MG63 (cell line): ENCODE data around the gene ING2. TPM values are rescaled to one million over a fixed set of nuclear protein-coding genes. Genes with fewer than 3 reads are reported as not detected.

Experiments
- DNase-seq: peaks from one replicate; pipeline ENCODE4 v3.0.0-alpha.2; 2020
- H3K27me3 ChIP-seq: fragments of 250-450 bp; sonication (Bioruptor Pico); 2 replicates; pipeline ENCODE4 v1.5.1; 2020; ENCODE audit warnings: mild to moderate bottlenecking, moderate library complexity
- H3K36me3 ChIP-seq: fragments of 250-450 bp; sonication (Bioruptor Pico); 2 replicates; pipeline ENCODE4 v1.5.1; 2020; ENCODE audit warnings: mild to moderate bottlenecking, moderate library complexity
- H3K4me3 ChIP-seq: fragments of 250-450 bp; sonication (Bioruptor Pico); 2 replicates; pipeline ENCODE4 v1.5.1; 2020; ENCODE audit warnings: mild to moderate bottlenecking, moderate library complexity
- H3K9me3 ChIP-seq: fragments of 250-450 bp; sonication (Bioruptor Pico); 2 replicates; pipeline ENCODE4 v1.5.1; 2020; ENCODE audit warnings: mild to moderate bottlenecking, moderate library complexity
- total RNA-seq: library from RNA; depleted of rRNA; stranded (reverse); fragments of >200 nt; shearing (Covaris generic); gene quantifications from 2 replicates; pipeline ENCODE4 v1.2.3, GENCODE V29; 2014; ENCODE audit warnings: low replicate concordance

Gene ING2
- total RNA-seq, 1 experiment from 2014 or later: 8.0 TPM

DNA sequence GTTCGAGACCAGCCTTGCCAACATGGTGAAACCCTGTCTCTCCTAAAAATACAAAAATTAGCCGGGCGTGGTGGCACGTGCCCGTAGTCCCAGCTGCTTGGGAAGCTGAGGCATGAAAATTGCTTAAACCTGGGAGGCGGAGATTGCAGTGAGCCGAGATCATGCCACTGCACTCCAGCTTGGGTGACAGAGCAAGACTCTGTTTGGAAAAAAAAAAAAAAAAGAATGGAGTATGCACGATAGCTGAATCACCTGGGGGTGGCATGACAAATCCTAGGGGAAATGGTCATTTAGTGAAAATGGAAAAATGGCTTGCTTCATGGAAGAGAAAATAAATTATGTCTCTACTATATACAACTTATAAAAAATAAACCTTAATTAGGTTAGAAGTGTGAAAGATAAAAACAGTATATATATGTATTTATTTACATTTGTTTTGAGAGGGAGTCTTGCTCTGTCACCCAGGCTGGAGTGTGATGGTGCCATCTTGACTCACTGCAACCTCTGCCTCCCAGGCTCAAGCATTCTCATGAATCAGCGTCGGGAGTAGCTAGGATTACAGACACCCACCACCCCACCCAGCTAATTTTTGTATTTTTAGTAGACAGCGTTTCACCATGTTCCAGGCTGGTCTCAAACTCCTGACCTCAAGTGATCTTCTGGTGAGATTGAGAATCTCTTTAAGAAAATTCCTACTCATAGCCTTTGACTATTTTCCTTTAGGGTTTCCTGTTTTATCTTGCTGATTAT is 19.3 kb upstream of the ING2 start:
- DNase-seq: peak; percentile 60
- no peaks in the 10 kb centered on the region for H3K36me3 ChIP-seq
- H3K27me3 ChIP-seq: no peaks in the 10 kb centered on the region
- no peak overlapping the region for H3K4me3 ChIP-seq
- no peaks in the 10 kb centered on the region for H3K9me3 ChIP-seq

DNA sequence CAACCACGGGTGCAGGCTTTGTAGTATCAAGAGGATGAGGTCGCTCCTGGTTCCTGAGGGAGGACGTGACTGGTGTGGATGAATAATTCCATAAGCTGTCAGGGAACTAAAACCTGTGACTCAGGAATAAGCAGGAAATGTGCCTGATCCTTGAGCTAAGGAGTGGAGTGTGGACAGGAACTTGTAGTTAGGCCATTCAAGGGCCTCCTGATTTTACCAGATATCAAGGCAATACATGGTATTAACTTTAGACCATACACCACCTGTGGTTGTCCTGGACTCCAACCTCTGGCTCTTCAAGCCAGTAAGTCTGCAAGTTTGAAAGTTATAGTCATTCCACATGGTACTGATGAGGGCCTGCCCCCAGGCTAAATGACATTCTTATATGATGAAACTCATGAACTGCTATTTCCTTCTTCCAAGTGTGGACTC is 12.1 kb upstream of the ING2 start:
- Histone ChIP-seq H3K27me3 (no peaks in the 10 kb centered on the region), H3K4me3 (no peak overlapping the region), H3K9me3 (no peaks in the 10 kb centered on the region), H3K36me3 (peaks cover 3% of the 10 kb centered on the region; the same call in 1 of the 2 replicates)
- DNase-seq: peak; percentile 53

DNA sequence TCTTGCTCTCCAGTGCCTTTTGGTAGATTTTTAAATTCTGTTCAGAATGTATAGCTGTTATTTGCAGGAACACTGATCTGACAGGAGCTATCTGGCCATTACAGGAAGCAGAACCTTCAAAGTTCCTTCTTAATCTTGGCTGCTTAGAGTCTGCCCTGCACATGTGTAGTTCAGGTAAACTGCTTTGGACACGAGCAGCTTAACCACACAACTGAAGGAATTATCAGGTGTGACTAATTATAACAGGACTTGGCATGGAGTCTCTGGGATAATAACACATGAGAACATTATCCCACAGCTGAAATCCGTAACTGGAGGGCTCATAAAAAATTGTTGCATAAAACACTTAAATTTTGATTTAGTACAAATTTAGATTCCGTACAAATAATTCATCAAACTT is 11.6 kb upstream of the ING2 start:
- no peaks in the 10 kb centered on the region for H3K9me3 ChIP-seq
- no peak for DNase-seq
- peaks cover 3% of the 10 kb centered on the region; the same call in 1 of the 2 replicates for H3K36me3 ChIP-seq
- H3K27me3 ChIP-seq: no peaks in the 10 kb centered on the region
- no peak overlapping the region for H3K4me3 ChIP-seq

DNA sequence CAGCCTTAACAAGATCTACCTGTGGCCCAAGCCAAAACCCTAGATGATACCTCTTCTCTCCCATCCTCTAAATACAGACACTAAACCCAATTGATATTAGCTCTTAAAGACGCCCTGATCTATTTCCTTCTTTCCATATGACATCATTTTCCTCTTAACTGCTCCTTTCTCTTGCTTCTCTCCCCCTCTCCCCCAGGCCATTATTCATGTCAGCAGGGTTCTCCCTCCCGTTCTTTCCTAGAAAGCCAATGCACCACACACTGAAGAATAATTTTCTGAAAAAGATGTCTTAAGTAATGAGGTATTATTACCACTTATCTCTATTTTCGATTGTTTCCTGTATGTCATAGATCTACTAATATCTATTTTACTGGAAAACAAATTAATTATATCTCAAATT is 9.7 kb upstream of the ING2 start:
- H3K4me3 ChIP-seq: no peak overlapping the region
- DNase-seq: no peak
- H3K36me3 ChIP-seq: peaks cover 3% of the 10 kb centered on the region; the same call in 1 of the 2 replicates
- no peaks in the 10 kb centered on the region for H3K9me3 ChIP-seq
- no peaks in the 10 kb centered on the region for H3K27me3 ChIP-seq

DNA sequence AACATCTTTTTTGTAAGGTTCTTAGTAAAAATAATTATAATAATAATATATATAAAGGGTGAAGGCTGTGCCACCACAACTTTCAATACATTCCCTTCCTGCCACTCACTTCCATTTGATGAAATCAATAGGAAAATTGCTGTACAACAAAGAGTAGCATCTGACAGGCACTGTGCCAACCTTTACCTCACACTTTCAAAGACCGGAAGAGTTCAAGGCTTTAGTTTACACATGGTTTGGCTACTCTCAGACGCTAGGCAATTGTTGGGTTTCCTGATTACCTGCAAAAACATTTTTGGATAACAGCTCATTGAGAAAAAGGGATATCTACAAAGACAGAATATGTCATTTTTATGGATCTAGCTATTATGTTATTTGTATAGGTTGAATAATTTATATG is 5.5 kb upstream of the ING2 start:
- DNase-seq: peak; percentile 19
- Histone ChIP-seq H3K36me3 (no peaks in the 10 kb centered on the region), H3K9me3 (no peaks in the 10 kb centered on the region), H3K27me3 (no peaks in the 10 kb centered on the region), H3K4me3 (no peak overlapping the region)

DNA sequence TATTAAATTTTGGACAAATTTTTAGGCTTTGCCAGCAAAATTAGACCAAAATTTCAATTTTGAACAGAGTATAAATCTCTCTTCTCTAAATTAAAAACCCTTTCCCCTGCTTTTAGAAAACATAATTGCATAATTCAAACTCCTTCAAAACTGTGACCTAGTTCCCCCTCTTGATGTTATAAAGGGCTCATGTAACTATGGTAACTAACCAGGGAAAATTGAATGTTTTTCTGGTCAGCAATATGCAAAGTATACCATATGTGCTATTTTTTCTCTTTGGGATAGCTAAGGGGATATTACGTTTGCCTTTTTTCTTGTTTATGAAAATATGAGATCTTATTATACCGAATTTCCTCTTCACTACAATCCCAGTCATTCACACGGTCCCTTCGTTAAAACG is 5.1 kb upstream of the ING2 start:
- no peak for DNase-seq

DNA sequence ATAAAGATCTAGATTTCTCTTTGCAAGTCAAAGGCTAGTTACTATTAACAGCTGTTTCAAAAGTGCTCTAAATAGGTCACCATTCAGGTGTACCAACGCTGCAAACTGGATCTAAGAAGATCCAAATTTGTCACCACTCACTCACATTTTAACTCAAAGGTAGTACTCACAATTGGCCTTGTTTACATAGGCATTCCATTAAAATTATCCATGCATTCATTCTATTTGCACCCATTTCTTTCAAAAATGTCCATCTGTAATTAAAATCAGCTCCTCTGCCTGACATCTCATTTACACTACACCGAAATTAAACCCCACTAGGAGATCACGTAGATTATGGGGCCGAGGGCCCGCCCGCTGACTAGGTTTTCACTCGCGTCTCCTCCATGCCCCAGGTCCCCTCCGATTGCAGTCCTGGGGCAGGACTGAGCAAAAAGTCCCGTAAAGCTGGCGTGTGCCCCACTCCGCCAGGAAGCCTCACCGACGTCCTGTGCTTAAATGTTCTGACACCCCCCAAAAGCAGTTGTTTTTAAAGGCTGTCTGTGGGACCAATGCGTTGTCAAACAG is 1.3 kb upstream of the ING2 start:
- Histone ChIP-seq H3K27me3 (no peaks in the 10 kb centered on the region), H3K9me3 (no peaks in the 10 kb centered on the region), H3K36me3 (no peaks in the 10 kb centered on the region), H3K4me3 (peak overlapping the region; percentile 90)
- DNase-seq: no peak

More for the DNA sequence above, 5.1 kb upstream of the ING2 start:
- no peaks in the 10 kb centered on the region for H3K27me3 ChIP-seq
- no peaks in the 10 kb centered on the region for H3K9me3 ChIP-seq
- no peaks in the 10 kb centered on the region for H3K36me3 ChIP-seq
- no peak overlapping the region for H3K4me3 ChIP-seq

DNA sequence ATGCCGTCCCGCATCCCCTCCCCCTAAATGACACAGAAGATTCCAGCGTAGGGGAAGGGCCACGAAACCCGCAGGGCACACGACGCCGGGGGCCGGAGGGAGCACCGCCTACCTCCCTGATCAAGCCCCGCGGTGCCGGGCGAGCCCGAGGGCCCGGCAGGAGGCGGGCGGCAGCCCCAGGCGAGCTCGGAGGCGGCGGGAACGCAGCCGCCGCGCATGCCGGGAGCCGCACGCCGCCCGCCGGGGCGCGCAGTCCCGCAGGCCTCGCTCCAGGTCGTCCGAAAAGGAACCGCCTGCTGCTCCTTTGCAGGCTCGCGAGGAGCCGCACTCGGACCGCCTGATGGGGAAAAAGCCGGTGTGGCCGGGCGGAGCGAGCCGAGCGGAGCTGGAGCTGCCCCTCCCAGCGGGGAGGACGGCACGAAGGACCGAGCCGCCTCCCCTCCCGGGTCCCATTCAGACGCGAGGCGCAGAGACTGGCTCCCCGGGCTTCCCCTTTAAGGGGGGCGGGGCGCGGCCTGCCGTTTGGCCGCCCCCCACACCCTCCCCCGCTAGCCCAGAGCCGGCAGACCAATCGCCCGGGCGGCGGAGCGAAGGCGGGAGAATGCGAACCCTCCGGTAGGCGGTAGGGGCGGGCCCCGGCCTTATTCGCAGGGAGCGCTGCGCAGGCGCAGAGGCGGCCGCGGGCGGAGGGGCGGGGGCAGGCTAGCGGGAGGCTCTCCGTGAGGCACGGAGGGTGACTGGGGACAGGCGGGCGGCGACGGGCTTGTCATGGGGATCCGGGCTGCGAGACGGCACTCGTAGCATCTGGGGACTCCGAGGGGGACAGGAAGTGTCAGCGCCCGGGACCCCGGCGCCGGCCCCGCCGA is 561 bp upstream of the ING2 start:
- H3K27me3 ChIP-seq: no peaks in the 10 kb centered on the region
- DNase-seq: peak; percentile 96
- H3K36me3 ChIP-seq: no peaks in the 10 kb centered on the region
- H3K9me3 ChIP-seq: no peaks in the 10 kb centered on the region
- H3K4me3 ChIP-seq: peak overlapping the region; percentile 90

DNA sequence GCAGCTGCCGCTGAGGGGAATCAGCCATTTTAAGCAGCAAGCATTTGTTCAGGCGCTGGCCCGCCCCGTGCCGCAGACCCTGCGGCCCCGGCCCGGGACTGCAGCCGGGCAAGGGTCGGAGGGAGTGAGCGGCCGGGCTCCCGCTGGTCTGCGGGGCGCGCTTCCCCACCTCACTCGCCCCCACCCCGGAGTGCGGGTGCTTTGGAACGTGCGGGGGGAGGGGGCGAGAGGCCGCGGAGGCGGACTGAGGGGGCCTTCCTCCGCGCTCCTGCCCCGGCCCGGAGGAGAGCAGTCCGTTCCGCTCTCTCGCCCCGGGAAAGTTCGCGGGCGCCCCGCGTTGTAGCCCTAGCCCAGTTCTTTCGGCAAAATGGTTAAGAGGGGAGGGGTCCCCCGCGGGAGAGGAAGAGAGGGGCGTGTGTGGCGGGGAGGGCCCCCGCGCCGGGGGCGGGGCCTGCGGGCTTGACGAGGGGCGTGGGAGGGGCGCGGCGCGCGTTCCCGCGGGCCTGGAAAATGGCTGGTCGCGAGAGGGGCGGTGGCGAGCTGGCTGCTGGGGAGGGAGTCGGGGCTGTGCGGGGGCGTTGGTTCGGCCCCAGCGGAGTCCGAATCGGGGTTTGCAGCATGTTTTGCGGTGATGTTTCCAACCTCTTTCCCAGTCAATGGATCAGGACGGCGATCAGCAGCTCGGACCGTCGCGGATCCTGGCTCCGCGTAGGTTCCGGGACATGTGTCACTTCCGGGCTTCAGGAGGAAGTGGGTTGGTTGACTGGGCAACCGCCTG is 942 bp downstream of the ING2 start:
- no peaks in the 10 kb centered on the region for H3K9me3 ChIP-seq

DNA sequence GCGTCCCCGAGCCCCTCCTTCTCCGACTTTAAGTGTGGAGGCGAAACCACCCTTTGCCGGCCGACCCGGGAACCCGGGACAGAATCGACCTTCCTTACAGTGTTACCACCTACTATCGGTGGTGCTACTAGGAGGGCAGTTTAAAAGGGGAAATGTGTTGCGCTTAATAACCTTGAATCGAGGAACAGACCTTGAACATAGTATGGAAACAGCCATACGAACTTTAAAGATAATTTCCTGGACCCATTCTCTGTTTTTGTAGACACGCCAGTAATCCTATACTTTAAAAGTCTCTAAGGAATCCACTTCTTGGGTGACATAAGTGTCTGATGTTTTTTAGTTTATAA is 1.5 kb downstream of the ING2 start:
- Histone ChIP-seq H3K4me3 (peak overlapping the region; percentile 90), H3K36me3 (peaks cover 11% of the 10 kb centered on the region), H3K27me3 (no peaks in the 10 kb centered on the region), H3K9me3 (no peaks in the 10 kb centered on the region)
- DNase-seq: no peak

More for the DNA sequence above, 942 bp downstream of the ING2 start:
- H3K36me3 ChIP-seq: peaks cover 6% of the 10 kb centered on the region
- H3K4me3 ChIP-seq: peak overlapping the region; percentile 90
- H3K27me3 ChIP-seq: no peaks in the 10 kb centered on the region
- peak; percentile 86 for DNase-seq

DNA sequence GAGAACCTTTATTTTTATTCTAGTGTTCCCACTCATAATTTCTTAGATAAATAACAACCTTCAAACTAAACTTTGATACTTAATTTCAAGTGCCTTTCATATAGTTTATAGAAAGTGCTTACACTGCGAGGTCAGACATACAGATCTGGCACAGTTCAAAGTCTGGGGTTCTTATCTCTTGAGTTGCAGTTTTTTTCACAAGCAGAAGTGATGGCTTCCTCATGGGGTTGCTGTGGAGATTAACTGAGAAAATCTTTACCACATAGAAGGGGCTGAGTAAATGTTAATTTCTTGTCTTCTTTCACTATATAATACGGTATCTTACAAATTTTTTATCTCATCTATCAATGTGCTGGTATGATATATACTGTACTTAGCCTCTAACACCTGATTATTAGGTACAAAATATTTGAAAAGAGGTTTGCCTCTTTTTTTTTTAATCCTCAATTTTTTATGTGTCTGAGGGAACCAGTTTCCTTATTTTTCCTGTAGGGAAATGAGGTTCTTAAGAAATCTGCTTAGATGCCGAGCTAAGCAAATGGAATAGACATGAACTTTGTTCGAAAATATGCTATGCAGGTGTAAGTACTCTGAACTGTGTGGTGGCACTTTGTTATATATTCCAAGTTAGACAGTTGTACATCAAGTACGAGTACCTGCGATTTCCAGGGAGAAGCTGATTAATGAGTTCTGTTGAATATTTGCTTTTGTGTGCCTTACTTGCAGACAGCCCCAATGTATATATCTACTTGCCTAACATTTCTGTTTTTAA is 3.3 kb downstream of the ING2 start:
- no peaks in the 10 kb centered on the region for H3K27me3 ChIP-seq
- H3K4me3 ChIP-seq: no peak overlapping the region
- no peak for DNase-seq
- H3K9me3 ChIP-seq: no peaks in the 10 kb centered on the region
- H3K36me3 ChIP-seq: peaks cover 28% of the 10 kb centered on the region

DNA sequence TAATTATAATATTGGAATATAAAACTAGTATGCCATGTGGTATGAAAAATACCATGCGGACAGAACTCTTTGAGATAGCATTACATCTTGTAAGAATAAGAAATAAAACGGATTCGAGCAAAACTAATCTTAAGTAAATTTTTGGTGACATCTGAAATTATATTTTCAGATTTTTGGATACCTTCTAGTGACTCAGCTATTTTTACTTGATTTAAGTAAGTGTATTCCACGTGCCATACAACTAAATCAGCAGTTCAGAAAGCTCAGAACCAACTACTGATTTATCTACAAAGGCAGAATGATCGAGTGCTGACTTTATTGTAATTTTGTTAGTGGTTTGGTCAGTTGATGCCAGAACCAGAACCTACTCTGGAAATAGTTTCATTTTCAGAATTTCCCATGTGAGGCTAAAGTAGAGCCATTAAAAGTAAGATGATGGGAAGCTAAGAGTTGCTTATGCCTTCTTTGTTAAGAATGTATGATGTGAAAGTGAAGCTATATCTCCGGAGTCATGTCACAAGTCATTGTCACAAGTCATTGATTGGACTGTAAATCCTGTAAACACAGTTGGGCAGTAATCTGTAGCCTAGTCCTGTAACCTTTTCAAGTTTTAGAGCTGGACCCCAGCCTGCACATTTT is 4.0 kb downstream of the ING2 start:
- Histone ChIP-seq H3K36me3 (peaks cover 28% of the 10 kb centered on the region), H3K4me3 (no peak overlapping the region), H3K27me3 (no peaks in the 10 kb centered on the region), H3K9me3 (no peaks in the 10 kb centered on the region)
- no peak for DNase-seq

DNA sequence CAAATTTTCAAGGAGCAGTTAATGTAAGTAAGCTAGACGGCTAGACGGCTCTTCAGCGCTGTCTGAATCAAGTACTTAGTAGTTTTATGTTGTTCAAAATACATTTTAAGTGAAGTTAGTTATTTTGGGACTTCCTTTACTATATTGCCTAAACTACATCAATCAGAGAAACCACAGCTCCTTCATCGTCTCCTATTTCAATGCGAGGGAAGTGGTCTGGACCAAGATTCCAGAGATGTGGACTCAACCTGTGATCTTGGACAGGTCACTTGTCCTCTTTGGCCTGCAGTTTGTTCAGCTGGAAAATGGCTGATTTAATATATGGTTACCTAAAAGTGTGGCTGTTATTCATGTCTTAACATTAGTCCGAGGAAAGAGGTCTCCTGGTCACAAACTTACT is 10.6 kb downstream of the ING2 start:
- Histone ChIP-seq H3K27me3 (no peaks in the 10 kb centered on the region), H3K4me3 (no peak overlapping the region), H3K9me3 (no peaks in the 10 kb centered on the region), H3K36me3 (peaks cover 26% of the 10 kb centered on the region)
- no peak for DNase-seq

DNA sequence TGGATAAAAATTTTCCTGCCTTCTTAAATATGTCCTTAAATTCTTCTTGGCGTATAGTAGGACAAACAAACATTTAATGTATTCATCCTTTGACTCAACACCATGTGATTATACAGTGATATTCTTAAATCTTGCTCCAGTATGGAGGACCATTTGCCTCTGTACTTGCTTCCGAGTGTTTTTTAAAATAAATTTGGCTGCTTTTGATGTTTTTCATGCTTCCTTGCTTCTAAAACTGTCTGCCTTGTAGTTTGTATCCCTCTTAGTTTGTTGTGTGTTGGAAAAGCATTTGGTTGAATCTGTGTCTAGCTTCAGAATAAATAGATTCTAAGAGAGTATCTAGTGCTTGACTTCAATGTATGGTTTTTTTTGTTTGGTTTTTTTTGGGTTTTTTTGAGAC is 12.3 kb downstream of the ING2 start:
- H3K4me3 ChIP-seq: no peak overlapping the region
- H3K9me3 ChIP-seq: no peaks in the 10 kb centered on the region
- H3K36me3 ChIP-seq: peaks cover 9% of the 10 kb centered on the region; the same call in 1 of the 2 replicates
- no peaks in the 10 kb centered on the region for H3K27me3 ChIP-seq
- DNase-seq: no peak

DNA sequence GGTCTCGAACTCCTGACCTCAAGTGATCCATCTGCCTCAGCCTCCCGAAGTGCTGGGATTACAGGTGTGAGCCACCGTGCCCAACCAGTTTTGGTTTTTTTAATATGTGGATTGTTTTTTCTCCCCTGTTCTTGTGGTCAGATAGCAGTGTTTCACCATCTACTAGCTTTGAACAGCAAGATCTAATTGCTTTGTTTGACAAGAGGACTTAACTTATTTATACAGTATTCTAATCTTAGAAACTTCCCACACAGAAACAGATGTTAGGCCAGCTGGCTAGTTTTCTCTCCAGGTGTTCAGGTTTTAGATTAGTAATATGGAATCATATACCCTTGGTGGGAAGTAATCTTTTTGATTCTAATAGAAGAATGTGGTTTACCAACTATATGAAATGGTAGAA is 12.9 kb downstream of the ING2 start:
- H3K9me3 ChIP-seq: no peaks in the 10 kb centered on the region
- H3K4me3 ChIP-seq: no peak overlapping the region
- DNase-seq: no peak
- no peaks in the 10 kb centered on the region for H3K27me3 ChIP-seq
- peaks cover 3% of the 10 kb centered on the region; the same call in 1 of the 2 replicates for H3K36me3 ChIP-seq

DNA sequence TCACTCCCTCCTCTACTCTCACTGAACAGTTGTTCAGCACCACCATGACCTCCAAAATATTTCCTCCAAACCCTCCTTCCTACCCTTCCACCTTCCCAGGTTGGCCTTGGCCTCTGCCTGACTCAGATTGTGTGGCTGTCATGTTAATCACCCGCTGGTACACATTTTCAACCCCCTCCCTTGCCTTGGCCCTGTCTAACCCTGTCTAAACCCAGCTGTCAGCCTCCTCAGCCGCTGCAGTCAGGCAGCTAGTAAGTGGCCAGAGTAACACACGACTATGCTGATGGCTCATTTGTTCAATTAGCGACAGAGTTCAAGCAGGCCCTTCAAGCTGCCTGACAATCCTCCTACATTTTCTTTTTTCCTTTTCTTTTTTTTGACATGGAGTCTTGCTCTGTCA is 18.0 kb downstream of the ING2 start:
- Histone ChIP-seq H3K27me3 (no peaks in the 10 kb centered on the region), H3K4me3 (no peak overlapping the region), H3K36me3 (no peaks in the 10 kb centered on the region), H3K9me3 (no peaks in the 10 kb centered on the region)
- DNase-seq: no peak
